Bone marrow (tissue), 2 donors: ENCODE data around the gene TFR2.

ENCODE experiments used
- DNase-seq, 2 donors: peaks; one replicate each; lab custom pipeline; 2025; lab: John Stamatoyannopoulos, UW

The TFR2 gene

GRCh38 chr7:100641463-100641859, at the start of gene TFR2:
TSS of gene TFR2 (minus strand) at chr7:100641552. CDS start at chr7:100641509, 43 bp downstream.
- no peak for DNase-seq

- no peak for DNase-seq
Observed at GRCh38 chr7:100689230-100690135, 48.1 kb upstream of the TFR2 start.

- no peak for DNase-seq
Observed at GRCh38 chr7:100688326-100688860, 47.0 kb upstream of the TFR2 start.

- no peak for DNase-seq
Observed at GRCh38 chr7:100687751-100688300, 46.5 kb upstream of the TFR2 start.

GRCh38 chr7:100687261-100687660, 45.9 kb upstream of the TFR2 start:
- no peak for DNase-seq

GRCh38 chr7:100686822-100687211, 45.5 kb upstream of the TFR2 start:
- no peak for DNase-seq

- DNase-seq, result no peak
Observed at GRCh38 chr7:100686201-100686821, 45.0 kb upstream of the TFR2 start.

GRCh38 chr7:100685631-100686145, 44.3 kb upstream of the TFR2 start:
- DNase-seq, result no peak

- no peak for DNase-seq
Observed at GRCh38 chr7:100685049-100685605, 43.8 kb upstream of the TFR2 start.

GRCh38 chr7:100684534-100685042, 43.2 kb upstream of the TFR2 start:
- DNase-seq, result no peak

- no peak for DNase-seq
Observed at GRCh38 chr7:100683659-100684533, 42.5 kb upstream of the TFR2 start.

GRCh38 chr7:100682991-100683658, 41.8 kb upstream of the TFR2 start:
- no peak for DNase-seq

GRCh38 chr7:100682228-100682741, 40.9 kb upstream of the TFR2 start:
- no peak for DNase-seq

- DNase-seq, result no peak
Observed at GRCh38 chr7:100681491-100682227, 40.3 kb upstream of the TFR2 start.

- DNase-seq, result no peak
Observed at GRCh38 chr7:100680576-100681271, 39.4 kb upstream of the TFR2 start.

- no peak for DNase-seq
Observed at GRCh38 chr7:100679927-100680575, 38.7 kb upstream of the TFR2 start.

GRCh38 chr7:100679129-100679926, 38.0 kb upstream of the TFR2 start:
- DNase-seq, result no peak
